ENCODE results near the gene DAZ2.
"Not testable (repeated sequence)": the region's sequence is repeated elsewhere in the genome, so short reads cannot be mapped to it uniquely, and the experiment has no call there.

DAZ2 gene, protein sequence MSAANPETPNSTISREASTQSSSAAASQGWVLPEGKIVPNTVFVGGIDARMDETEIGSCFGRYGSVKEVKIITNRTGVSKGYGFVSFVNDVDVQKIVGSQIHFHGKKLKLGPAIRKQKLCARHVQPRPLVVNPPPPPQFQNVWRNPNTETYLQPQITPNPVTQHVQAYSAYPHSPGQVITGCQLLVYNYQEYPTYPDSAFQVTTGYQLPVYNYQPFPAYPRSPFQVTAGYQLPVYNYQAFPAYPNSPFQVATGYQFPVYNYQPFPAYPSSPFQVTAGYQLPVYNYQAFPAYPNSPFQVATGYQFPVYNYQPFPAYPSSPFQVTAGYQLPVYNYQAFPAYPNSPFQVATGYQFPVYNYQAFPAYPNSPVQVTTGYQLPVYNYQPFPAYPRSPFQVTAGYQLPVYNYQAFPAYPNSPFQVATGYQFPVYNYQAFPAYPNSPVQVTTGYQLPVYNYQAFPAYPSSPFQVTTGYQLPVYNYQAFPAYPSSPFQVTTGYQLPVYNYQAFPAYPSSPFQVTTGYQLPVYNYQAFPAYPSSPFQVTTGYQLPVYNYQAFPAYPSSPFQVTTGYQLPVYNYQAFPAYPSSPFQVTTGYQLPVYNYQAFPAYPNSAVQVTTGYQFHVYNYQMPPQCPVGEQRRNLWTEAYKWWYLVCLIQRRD

DNA sequence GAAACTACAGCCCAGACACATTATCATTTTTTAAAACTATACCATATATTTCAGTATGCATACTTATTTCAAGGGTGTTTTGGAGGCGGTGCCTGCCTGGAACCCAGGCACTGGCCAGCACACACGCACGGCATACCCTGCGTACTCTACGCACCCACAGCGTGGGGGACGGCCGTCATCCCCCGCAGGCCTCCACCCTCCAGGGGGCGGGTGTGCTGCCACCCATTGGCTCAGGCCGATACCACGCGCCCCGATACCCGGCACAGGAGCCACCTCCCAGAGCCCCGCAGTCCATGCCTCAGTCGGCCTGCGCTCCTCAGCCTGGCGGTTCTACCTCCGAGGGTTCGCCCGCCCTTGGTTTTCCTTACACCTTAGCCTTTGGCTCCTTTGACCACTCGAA lies at the start of gene DAZ2:
Gene DAZ2 (plus strand): TSS at position 301 of the 400 bp plus-strand sequence. CDS start 208 bp downstream, outside the sequence.
- not testable (repeated sequence) for DNase-seq

DNA sequence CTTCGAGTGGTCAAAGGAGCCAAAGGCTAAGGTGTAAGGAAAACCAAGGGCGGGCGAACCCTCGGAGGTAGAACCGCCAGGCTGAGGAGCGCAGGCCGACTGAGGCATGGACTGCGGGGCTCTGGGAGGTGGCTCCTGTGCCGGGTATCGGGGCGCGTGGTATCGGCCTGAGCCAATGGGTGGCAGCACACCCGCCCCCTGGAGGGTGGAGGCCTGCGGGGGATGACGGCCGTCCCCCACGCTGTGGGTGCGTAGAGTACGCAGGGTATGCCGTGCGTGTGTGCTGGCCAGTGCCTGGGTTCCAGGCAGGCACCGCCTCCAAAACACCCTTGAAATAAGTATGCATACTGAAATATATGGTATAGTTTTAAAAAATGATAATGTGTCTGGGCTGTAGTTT lies 20.4 kb upstream of the DAZ2 start, which contains the start of gene DAZ1:
Gene DAZ1 (minus strand): TSS at position 101 of the 400 bp plus-strand sequence. CDS start 208 bp downstream, outside the sequence.
- DNase-seq = not testable (repeated sequence)

DNA sequence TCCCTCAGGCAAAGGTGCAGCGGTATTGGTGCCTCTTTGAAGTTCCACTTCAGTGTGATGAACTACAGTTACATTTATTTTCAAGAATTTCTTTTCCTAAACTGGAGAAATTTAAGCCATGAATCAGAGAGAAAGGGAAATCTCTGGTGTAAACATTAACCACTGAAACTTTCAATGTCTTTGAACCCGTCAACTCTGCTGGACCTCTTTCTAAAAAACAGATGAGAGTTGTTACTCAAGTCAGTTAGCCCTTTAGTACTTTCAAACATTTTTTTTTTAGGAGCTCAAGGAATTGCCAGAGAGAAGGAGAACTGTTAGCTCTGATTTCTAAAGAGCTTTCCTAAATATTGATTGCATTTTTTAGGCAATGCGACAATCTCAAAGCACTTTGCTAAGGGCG lies 11.9 kb upstream of the DAZ2 start:
- not testable (repeated sequence) for DNase-seq

DNA sequence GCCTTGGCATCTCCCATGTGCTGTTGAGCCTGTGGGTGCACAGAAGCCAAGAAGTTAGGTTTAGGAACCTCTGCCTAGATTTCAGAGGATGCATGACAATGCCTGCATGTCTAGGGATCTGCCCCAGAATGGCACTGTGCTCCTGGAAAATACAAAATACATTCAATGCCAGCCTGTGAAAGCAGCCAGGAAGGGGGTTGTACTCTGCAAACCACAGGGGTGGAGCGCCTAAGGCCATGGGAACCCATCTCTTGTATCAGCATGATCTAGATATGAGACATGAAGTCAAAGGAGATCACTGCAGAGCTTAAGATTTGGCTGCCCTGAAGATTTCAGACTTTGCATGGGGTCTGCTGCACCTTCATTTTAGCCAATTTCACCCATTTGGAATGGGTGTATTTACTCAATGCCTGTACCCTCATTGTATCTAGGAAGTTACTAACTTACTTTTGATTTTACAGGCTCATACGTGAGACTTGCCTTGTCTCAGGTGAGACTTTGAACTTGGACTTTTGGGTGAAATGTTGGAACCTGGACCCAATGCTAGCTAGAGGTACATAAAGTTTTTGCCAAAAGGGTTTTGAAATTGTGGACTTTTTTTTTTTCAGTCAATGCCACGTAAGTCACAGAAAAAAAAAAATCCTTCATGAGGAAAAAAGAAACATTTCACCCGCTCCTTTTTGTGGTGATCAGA lies 9.4 kb upstream of the DAZ2 start:
- not testable (repeated sequence) for DNase-seq

DNA sequence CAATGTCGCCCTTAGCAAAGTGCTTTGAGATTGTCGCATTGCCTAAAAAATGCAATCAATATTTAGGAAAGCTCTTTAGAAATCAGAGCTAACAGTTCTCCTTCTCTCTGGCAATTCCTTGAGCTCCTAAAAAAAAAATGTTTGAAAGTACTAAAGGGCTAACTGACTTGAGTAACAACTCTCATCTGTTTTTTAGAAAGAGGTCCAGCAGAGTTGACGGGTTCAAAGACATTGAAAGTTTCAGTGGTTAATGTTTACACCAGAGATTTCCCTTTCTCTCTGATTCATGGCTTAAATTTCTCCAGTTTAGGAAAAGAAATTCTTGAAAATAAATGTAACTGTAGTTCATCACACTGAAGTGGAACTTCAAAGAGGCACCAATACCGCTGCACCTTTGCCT lies 8.7 kb upstream of the DAZ2 start:
- not testable (repeated sequence) for DNase-seq
